ENCODE data around the gene NUP98.
"Not testable (repeated sequence)": the region's sequence is repeated elsewhere in the genome, so short reads cannot be mapped to it uniquely, and the experiment has no call there.

Gene NUP98

DNA sequence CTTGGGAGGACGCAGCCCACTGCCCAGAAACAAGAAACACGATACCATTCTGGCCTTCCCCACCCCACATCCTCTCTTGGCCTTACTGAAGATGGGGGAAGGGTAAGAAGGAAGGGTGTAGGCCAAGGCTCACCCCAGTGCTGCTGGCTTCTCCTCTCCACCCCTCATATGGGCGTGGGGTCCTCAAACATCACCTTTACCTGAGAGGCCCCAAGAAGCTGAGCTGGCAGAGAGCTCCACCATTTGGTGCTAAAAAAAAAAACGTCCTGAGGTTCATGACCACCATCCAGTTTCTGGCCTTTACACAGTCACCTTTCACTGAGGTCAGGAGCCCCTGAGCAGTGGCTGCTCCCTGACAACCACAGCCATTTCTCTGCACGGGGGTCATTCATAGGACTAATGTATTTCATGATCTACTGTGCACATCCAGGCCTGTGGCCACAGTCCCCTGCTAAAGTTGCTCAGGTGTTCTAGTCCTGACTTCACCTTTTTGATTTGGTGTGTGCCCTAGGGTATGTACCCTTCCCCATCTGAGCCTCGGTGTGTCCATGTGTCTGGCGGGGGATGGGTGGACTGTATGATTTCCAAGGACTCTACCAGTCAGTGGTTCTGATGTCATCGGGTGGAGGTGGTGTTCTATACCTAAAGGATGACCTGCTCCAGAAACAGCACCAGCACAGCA is 28.3 kb upstream of the NUP98 start:
- no peak for DNase-seq

DNA sequence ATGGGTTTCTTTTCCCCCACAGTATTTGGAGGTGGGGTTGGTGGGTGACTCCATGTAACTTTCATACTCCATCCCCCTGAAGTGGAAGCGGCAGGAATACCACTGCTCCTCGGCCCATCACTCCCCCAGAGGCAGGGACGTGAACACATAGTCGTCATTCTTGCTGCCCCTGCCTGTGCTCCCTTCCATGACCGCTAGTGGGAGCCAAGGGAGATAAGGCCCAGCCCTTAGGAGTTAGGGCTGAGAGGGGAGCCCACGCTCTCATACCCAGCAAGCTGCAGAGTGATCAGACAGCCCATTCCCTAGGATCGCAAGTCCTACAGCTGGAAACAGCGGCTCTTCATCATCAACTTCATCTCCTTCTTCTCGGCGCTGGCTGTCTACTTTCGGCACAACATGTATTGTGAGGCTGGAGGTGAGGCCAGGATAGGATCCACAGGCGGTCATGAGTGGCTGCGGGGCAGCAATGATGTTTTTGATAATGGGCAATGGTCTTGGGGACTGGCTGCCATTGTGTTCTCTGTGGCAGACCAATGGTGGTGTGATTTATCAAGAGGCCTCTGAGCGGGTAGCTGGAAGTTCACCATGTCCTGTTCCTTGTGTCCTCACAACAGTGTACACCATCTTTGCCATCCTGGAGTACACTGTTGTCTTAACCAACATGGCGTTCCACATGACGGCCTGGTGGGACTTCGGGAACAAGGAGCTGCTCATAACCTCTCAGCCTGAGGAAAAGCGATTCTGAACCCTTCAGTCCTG is 27.5 kb upstream of the NUP98 start:
- DNase-seq: peak; percentile 84 to 87

DNA sequence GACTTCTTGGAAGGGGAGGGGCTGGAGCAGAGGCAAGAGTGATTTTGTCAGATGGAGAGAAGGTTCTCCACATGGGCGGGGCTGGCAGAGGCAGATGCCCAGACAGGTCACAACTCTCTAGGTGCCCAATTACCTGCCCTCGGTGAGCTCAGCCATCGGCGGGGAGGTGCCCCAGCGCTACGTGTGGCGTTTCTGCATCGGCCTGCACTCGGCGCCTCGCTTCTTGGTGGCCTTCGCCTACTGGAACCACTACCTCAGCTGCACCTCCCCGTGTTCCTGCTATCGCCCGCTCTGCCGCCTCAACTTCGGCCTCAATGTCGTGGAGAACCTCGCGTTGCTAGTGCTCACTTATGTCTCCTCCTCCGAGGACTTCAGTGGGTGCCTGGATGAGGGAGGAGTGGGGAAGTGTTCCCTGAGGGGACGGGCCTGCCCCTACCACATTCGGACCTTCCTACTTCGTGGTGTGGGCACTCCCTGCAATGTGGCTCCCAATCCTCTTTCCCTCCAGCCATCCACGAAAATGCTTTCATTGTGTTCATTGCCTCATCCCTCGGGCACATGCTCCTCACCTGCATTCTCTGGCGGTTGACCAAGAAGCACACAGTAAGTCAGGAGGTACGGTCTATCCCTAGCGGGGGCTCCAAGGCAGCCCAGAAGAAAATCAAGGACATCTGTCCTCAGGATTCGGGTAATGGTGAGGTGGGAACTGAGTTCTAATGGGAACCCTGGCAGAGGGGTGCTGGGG is 26.6 kb upstream of the NUP98 start:
- DNase-seq: no peak

DNA sequence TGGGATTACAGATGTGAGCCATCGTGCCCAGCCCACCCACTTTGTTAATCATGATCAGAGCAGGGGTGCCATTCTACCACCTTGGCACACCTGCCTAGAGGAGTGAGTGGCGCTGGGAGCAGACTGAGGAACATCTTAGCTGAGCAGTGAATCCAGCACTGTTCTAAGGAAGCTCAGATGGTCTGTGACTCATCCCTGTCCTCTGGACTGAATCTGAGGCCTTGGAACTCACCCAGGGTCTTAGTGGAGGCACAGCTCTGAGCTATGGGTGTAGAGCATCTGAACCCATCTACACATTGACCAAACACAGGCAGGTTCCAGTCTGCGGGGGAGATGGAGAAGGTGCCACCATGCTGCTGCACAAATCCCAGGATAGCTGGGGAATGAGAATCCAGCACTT is 25.9 kb upstream of the NUP98 start:
- no peak for DNase-seq

DNA sequence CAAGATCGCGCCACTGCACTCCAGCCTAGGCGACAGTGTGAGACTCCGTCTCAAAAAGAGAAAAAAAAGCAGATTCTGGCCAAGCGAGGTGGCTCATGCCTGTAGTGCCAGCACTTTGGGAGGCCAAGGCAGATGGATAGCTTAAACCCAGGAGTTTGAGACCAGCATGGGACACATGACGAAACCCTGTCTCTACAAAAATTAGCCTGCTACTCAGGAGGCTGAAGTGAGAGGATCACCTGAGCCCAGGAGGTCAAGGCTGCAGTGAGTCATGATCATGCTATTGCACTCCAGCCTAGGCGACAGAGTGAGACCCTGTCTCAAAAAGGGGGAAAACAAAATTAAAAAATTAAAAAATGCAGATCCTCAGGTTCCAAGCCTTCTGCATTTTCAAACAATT is 25.0 kb upstream of the NUP98 start:
- DNase-seq: no peak

DNA sequence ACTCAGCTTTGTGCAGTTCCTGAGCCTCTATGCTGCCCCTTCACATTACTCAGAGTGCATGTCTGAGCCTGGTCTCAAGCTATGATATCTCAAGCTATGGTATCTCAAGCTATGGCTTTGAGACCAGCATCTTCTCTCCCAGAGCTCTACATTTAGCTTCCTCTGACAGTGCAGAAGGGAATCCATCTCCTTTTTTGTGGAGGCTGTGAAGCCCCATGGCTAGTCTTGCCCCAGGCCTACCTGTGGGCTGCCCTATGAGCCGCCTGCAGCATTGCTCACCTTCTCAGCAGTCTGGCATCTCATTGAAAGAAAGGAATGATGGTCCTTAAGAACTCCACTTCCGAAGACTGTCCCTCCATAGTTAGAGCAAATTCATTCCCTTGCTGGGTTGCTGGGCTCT is 23.6 kb upstream of the NUP98 start:
- DNase-seq: no peak

DNA sequence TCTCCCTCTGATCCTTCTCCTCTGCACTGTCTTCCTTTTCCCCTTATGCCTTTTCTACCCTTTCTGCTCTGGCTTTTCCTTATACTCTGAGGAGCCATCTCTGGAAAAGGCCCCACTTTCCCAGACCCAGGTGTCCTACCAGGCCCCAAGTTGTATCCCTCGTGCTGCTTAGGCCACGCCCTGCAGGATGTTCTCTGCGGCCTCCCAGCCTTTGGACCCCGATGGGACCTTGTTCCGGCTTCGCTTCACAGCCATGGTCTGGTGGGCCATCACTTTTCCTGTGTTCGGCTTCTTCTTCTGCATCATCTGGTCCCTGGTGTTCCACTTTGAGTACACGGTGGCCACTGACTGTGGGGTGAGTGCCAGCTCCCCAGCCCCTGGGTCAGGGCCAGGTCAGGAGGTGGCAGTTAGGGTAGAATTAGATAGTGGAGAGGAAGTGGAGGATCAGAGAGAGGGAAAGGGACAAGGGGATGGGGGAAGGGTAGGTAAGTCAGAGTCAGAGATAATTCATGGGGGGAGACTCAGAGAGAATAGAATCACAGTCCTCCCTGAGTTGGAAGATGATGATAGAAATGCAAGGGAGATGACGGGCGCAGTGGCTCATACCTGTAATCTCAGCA is 19.9 kb upstream of the NUP98 start:
- DNase-seq: no peak

DNA sequence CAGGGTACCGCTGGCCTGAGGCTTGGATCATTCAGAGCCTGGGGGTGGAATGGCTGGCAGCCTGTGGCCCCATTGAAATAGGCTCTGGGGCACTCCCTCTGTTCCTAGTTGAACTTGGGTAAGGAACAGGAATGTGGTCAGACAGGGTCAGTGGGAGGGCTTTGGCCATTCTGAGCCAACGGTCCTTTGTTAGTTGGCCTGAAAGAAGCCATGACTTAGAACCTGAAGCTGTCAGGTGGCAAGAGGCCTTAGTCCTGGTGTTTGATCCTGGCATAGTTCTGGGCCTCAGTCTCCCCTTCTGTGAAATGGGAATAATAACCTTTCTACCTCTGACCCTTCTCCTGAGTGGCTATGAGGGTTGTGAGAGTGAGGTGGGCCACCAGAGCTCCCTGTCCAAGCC is 19.3 kb upstream of the NUP98 start:
- no peak for DNase-seq

DNA sequence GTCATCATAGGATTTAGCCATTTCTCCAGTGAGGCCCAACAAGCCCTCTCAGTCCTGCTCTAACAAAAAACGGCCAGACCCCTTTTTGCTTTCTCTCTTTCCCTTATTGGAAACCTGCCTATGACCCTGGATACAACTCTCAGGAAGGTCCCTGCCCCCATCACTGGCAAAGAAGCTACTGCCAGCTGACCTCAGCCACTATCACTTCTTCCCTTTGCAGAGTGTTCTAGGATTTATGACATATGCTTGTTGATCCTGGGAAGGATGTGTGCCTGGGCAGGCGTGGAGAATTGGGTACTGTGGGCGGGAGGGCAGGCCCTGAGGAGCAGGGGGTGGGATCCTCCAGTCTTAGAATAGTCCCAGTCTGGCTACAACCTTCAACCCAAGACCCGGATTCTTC is 18.5 kb upstream of the NUP98 start:
- DNase-seq: no peak

DNA sequence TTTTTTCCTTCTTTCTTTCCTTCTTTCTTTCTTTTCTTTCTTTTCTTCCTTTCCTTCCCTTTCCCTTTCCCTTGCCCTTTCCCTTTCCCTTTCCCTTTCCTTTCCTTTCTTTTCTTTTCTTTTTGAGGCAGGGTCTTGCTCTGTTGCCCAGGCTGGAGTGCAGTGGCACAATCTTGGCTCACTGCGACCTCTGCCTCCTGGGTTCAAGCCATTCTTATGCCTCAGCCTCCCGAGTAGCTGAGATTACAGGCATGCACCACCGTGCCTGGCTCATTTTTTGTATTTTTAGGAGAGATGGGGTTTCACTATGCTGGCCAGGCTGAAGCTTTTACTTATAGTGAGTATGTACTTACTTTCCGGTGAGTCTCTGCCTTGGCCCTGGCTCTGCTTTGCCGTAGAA is 17.5 kb upstream of the NUP98 start:
- DNase-seq: not testable (repeated sequence)

DNA sequence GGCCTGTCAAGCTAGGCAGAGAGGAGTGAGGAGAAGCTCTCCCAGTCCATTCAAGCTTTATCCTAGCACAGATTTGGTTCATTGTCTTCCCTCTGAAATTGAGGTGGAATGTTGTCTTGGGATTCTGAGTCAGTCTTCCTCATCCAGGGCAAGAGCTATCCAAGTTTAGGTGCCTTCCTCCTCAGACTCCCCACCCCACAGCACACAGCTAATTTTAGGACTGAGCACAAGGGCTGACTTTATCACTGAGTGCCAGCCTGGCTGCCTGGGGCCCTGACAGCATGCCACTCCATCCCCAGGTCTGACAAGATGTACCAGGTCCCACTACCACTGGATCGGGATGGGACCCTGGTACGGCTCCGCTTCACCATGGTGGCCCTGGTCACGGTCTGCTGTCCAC is 13.6 kb upstream of the NUP98 start:
- no peak for DNase-seq

DNA sequence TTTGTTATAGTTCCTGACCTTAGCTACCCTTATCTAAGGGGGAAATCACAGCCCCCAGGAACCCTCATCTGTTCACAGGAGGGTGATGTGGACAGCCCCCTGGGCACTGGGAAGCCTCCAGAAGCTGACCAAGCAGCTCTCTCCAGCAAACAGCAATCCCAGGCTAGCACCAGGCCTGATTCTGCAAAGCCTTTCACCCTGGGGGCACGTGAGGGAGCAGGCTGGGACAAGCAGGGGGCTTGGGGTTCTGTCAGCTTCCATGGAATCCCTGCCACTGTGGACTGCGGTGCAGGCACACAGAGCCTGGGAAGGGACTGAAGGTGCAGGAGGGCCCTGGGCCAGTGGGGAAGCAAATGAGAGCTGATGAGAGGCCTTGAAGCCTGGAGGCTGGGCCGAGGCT is 13.1 kb upstream of the NUP98 start:
- DNase-seq: no peak

DNA sequence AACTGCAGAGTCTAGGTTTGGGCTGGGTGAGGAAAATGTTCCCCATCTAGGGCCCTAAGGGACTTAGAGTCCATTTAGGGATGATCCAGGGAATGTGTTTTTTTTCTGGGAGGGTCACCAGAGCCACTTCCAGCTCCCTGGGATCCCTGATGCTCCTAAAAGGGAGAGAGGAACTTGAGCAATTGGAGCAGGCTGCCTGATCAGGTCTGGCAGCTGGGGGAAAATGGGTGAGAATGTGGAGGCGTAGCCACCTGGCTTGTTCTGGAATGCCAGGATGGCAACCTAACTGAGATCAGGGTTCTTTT is 12.2 kb upstream of the NUP98 start:
- DNase-seq: no peak

DNA sequence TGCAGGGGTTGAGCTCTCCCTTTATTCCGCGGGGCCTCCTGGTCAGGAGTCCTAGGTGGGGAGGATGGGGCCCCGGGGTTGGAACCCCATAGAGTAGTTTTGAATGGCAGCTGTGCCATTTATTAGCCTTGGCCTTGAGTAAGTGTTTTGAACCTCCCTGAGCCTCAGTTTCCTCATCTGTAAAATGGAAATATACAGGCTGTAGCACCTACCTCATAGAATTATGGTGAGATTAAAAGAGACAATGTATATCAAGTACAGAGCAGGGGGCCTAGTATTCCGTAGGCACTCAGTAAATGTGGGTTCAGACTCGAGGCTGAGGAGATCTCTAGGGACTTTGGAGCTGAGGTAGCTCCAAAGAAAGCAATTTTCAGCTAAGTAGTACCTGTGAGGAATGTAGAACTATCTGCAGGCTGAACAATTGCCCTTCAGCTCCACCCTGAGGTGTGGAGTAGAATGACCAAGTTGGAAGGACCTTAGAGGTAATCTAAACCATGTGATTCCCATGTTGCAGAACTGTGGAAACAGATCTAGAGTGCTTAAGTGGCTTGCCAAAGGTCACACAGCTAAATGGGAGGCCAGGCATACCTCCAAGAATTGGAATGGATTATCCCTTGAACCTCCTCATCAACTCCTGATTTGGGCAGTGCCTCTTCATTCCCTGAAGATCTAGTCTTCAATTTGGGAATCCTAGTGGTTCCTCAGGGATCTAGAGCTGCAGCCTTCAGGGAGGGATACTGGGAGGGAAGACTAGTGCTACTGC is 11.7 kb upstream of the NUP98 start:
- DNase-seq: peak; percentile 64 to 69

DNA sequence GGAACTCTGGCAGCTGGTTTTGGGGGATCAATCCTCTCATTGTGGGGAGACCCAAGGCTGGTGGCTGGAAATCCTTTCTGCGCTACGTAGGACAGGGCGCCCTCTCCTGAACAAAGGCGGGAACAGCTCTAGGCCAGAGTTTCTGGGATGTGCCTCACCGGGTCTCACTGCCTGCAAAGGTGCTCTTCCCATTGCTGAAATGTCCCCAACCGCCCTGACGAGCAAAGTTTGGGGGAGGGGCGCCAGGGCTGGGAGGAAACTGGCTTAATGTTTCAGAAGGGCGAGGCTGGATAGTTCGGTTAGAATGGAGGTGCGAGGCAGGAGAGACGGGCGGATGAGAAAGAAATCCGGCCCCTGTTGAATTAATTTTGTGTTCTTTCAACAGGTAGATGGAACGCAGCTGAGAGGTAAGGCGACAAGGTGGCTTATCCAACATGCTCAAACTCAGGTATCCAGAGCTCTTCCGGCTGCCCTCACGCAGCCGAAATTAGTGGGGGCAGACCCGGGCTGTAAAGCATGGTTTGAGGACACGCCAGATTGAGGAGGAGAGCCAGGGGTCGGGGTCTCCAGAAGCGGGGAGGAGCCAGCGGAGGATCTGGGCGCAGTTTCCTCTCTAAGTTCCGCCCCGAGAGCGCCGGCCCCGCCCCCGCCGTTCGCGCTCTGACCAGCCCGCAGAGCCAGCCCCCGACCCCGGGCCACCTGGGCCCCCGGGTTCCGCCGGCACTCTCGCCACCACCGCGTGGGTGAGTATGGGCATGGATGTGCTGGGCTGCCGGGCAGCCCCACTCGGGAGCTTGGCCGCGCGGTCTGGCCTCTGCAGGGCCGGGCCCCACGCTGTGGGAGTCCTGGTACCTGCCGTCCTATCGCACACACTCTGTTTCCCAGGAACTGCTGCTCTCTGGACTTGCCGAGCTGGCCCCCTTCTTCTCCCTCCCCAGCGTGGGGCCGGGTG is 10.8 kb upstream of the NUP98 start, which contains the start of gene PGAP2:
TSS of gene PGAP2 (plus strand) at position 652 of the 952 bp plus-strand sequence. CDS start 2,700 bp downstream, outside the sequence.
- peak; percentile 55 to 62 for DNase-seq

DNA sequence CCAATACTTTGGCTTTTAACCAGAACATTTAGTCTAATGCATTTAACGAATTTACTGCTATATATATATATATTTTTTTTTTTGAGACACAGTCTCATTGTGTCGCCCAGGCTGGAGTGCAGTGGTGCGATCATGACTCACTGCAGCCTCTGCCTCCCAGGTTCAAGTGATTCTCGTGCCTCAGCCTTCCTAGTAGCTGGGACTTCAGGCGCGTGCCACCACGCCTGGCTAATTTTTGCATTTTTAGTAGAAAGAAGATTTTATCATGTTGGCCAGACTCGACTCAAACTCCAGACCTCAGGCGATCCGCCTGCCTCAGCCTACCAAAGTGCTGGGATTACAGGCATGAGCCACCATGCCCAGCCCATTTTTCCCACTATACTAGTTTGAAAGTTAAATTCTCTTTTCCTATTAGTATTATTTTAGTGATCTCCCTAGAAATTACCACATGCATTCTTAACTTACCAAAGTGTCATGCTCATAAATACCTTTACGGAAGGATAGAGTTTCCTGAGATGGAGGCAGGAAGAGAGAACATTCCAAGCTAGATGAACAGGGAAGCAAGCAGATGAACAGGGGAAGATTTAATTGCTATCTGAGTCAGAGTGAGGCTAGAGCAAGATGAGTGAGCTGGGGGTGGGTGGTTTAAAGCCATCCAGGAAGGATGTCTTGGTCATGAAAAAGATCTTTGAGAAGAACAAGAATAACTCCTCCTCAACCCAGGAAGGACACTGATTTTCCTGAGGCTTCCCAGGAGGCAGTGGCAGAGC is 6.6 kb upstream of the NUP98 start:
- no peak for DNase-seq

DNA sequence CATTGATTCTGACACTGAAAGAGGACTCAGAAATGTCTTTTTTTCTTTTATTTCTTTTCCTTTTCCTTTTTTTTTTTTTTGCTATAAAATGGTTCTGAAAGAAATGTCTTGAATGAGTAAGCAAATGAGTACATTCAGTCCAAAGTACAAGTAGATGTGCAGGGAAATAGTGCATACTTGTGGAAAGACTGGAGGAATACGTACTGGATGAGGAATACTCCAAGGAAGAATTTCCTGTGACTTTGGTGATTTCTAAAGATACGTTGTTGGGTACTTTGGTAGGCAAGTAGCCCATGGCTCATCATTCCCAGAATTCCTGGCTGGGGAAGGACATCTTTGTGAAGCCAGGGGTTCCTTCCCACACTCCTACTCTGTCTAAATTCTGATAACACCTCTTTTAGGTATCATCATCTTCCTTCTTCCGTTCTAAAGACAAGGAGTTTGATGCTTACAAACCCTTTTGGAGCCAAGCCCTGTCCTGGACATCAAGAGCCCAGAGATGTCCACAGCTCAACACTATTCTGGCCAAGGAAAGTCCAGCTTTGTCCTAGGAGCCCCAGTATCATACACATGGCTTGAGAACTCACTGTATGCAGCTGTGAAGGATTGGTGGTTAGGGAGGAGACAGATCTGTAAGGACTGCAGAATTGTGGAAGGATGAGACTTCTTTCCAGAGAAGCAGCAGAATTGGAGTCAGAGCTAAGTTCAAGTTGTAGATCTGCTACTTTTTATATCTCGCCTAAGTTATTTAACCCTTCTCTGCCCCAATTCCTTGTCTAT is 4.8 kb upstream of the NUP98 start:
- DNase-seq: no peak

DNA sequence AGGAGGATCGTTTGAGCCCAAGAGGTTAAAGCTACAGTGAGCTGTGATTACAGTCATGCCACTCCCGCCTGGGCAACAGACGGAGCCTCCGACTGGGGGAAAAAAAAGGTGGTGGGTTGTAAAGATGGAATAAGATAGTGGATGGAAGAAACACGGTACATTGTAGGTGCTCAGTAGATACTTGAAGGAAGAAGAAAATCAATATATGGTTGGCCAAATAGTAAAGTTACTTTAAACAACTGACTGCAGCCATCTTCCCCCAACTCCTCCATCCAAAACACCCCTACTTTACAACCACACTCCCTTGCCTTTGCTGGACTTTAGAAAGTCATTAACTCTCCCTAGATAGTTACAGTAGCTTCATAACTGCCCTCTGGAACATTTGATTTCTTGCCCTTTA is 2.5 kb upstream of the NUP98 start:
- no peak for DNase-seq

DNA sequence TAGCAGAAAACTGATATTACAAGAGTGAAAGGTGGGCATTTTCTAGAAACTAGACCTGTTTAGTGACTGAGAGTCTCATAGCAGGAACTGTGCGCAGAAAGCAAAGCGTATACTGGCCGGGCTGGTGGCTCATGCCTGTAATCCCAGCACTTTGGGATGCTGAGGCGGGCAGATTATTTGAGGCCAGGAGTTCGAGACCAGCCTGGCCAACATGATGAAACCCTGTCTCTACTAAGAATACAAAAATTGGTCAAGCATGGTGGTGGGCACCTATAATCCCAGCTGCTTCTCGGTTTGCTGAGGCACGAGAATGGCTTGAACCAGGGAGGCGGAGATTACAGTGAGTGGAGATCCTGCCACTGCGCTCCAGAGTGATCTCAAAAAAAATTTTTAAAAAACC is 1.8 kb upstream of the NUP98 start:
- no peak for DNase-seq

DNA sequence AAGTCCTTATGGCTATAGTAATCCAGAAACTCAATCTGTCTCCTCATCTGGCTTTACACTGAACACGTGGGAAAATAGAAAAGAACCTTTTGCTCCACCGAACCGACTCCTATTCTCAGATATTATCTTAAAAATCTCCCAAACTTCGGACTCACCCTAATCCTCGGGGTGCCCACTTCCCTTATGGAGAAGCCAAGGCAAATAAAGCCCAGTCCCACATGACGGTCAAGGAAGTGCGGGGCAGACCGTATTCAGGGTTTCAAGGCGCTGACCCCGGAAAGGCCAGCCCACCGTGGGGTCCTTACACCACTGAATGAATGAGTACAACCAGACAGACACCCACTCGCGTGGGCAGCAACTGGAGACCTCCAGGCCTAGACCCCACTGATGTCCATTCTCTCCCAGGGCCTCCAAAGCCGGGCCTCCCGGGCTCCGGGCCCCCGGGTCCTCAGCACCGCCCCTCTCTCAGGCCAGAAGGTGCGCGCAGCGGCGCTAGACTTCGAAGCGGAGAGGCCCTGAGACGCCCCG is 489 bp downstream of the NUP98 start:
- DNase-seq: no peak

Data from CD4-positive, alpha-beta T cell treated with Interleukin-1 beta for 1 hour (primary cell).